SK-N-SH (cell line): ENCODE measurements around the gene GIGYF1. TPM values are rescaled to one million over a fixed set of nuclear protein-coding genes. Genes with fewer than 3 reads are reported as not detected.

Source experiments
- CTCF ChIA-PET: fragments of 300-600, 350-600 bp; formaldehyde crosslinking; extraction: SDS; loops from one replicate; lab custom pipeline; 2021; lab: Yijun Ruan, JAX
- POLR2A ChIA-PET: fragments of 350-600 bp; sonication (Branson Sonifier 250); formaldehyde crosslinking; extraction: SDS; loops from one replicate; lab custom pipeline; 2020; ENCODE audit warnings: antibody characterized with exemption, inconsistent platforms; lab: Yijun Ruan, JAX
- DNase-seq: peaks from one replicate; pipeline ENCODE4 v3.0.0; 2012
- H2AFZ ChIP-seq: fragments of 200-600 bp; sonication (generic); 2 replicates; pipeline ENCODE4 v1.8.1; 2016; ENCODE audit warnings: antibody characterized with exemption, mild to moderate bottlenecking, low read depth
- H3F3A ChIP-seq: fragments of 200-600 bp; sonication (generic); replicated peaks from 2 replicates; pipeline ENCODE3; 2016; ENCODE audit warnings: antibody characterized with exemption, mild to moderate bottlenecking; ENCODE audit not compliant: insufficient read depth
- H3K27ac ChIP-seq, 2 experiments: fragments of 200-500 bp in 1 of 2; fragments of 200-600 bp in 1 of 2; sonication (Bioruptor generic) in 1 of 2; sonication (generic), shearing (Covaris generic) in 1 of 2; 2 replicates each; pipeline versions ENCODE4 v1.5.1 to v1.6.1; 2014 to 2016; ENCODE audit warnings: low read depth in 2 of 2, inconsistent platforms in 1 of 2, low read length in 1 of 2, mild to moderate bottlenecking in 1 of 2, mixed read lengths in 1 of 2
- H3K27me3 ChIP-seq: fragments of 200-600 bp; sonication (generic), shearing (Covaris generic); 2 replicates; pipeline ENCODE4 v1.6.1; 2016; ENCODE audit warnings: mixed run types; ENCODE audit not compliant: insufficient read depth
- H3K36me3 ChIP-seq, 2 experiments: fragments of 200-500 bp in 1 of 2; fragments of 200-600 bp in 1 of 2; sonication (Bioruptor generic) in 1 of 2; sonication (generic) in 1 of 2; replicated peaks in 1 of 2; 2 replicates each; pipeline versions ENCODE3 to v1.5.1; 2014 to 2016; ENCODE audit warnings: low read length in 1 of 2, mild to moderate bottlenecking in 1 of 2; ENCODE audit not compliant: insufficient read depth in 2 of 2, control insufficient read depth in 1 of 2
- H3K4me1 ChIP-seq, 2 experiments: fragments of 200-500 bp in 1 of 2; fragments of 200-600 bp in 1 of 2; sonication (Bioruptor generic) in 1 of 2; sonication (generic), shearing (Covaris generic) in 1 of 2; 2 replicates each; pipeline versions ENCODE4 v1.5.1 to v1.6.1; 2014 to 2016; ENCODE audit warnings: low read depth in 1 of 2, low read length in 1 of 2, mixed run types in 1 of 2; ENCODE audit not compliant: insufficient read depth in 2 of 2, control insufficient read depth in 1 of 2
- H3K4me2 ChIP-seq: fragments of 200-600 bp; sonication (generic), shearing (Covaris generic); 2 replicates; pipeline ENCODE4 v1.6.1; 2017; ENCODE audit warnings: mixed run types
- H3K4me3 ChIP-seq, 2 experiments: fragments of 200-500 bp in 1 of 2; fragments of 200-600 bp in 1 of 2; sonication (Bioruptor generic) in 1 of 2; sonication (generic), shearing (Covaris generic) in 1 of 2; 2 replicates each; pipeline versions ENCODE4 v1.5.1 to v1.8.1; 2014 to 2016; ENCODE audit warnings: low read depth in 2 of 2, inconsistent platforms in 1 of 2, low read length in 1 of 2, mild to moderate bottlenecking in 1 of 2, mixed read lengths in 1 of 2, moderate library complexity in 1 of 2
- H3K79me2 ChIP-seq: fragments of 200-600 bp; sonication (generic); 2 replicates; pipeline ENCODE4 v1.8.1; 2017; ENCODE audit warnings: mild to moderate bottlenecking; ENCODE audit not compliant: insufficient read depth
- H3K9ac ChIP-seq: fragments of 200-600 bp; sonication (generic); 2 replicates; pipeline ENCODE4 v1.6.1; 2017; ENCODE audit warnings: mixed run types
- H3K9me2 ChIP-seq: fragments of 200-600 bp; sonication (generic); 2 replicates; pipeline ENCODE4 v1.6.1; 2017; ENCODE audit warnings: mixed run types
- H3K9me3 ChIP-seq: fragments of 200-600 bp; sonication (generic); 2 replicates; pipeline ENCODE4 v1.6.1; 2017; ENCODE audit warnings: mixed run types, mild to moderate bottlenecking, moderate library complexity
- H4K20me1 ChIP-seq: fragments of 200-600 bp; sonication (generic); 2 replicates; pipeline ENCODE4 v1.6.1; 2017; ENCODE audit warnings: mild to moderate bottlenecking, mixed run types; ENCODE audit not compliant: insufficient read depth
- CHD2 ChIP-seq: fragments of 150-350 bp; IDR thresholded peaks from 2 replicates; pipeline ENCODE4 v1.6.1; 2018; ENCODE audit warnings: low read length; ENCODE audit not compliant: partially characterized antibody
- ELF1 ChIP-seq: IDR thresholded peaks from 2 replicates; pipeline ENCODE4 v1.4.0; 2012
- GATA2 ChIP-seq: sonication (generic); formaldehyde crosslinking; IDR thresholded peaks from 2 replicates; pipeline ENCODE4 v1.5.0; 2020; ENCODE audit warnings: mild to moderate bottlenecking, missing genetic modification reagents
- JUND ChIP-seq: IDR thresholded peaks from 2 replicates; pipeline ENCODE4 v1.4.0; 2012
- RCOR1 ChIP-seq: fragments of 150-350 bp; IDR thresholded peaks from 2 replicates; pipeline ENCODE4 v1.6.1; 2017; ENCODE audit warnings: antibody characterized with exemption, low read length
- RXRA ChIP-seq: IDR thresholded peaks from 2 replicates; pipeline ENCODE4 v1.4.0; 2012; ENCODE audit warnings: low read depth, mild to moderate bottlenecking, borderline replicate concordance
- SMC3 ChIP-seq: IDR thresholded peaks from 2 replicates; pipeline ENCODE4 v1.6.1; 2012; ENCODE audit warnings: low read depth, low read length, improper control_type of control experiment
- USF2 ChIP-seq: fragments of 150-350 bp; IDR thresholded peaks from 2 replicates; pipeline ENCODE4 v1.6.1; 2017; ENCODE audit warnings: antibody characterized with exemption, low read length, low read depth, borderline replicate concordance
- YY1 ChIP-seq: IDR thresholded peaks from 2 replicates; pipeline ENCODE4 v1.4.0; 2012; ENCODE audit warnings: low read depth, mild to moderate bottlenecking
- ZBTB33 ChIP-seq: IDR thresholded peaks from 2 replicates; pipeline ENCODE4 v1.4.0; 2012; ENCODE audit warnings: low read depth, borderline replicate concordance
- WGBS: methylation state at CpG from one replicate; pipeline ENCODE4 v1.1.6; 2017; ENCODE audit warnings: low lambda C conversion rate; 5-methylcytosine and 5-hydroxymethylcytosine counted together
- polyA plus RNA-seq, 3 experiments: library from polyadenylated mRNA; depleted of rRNA; stranded (reverse); fragments of >200 nt; gene quantifications; 2 replicates each; pipeline ENCODE4 v1.2.3, GENCODE V29; 2012

Gene GIGYF1
- polyA plus RNA-seq, 1 of the 3 experiments (the other 2 are of a cell fraction): 19.4 TPM

- no peak for TF ChIP-seq ZBTB33
- TF ChIP-seq, all 33 proteins: peak for 0
Observed at GRCh38 chr7:100649826-100650565, 44.1 kb downstream of the GIGYF1 start (continued).

GRCh38 chr7:100642534-100642907, 51.5 kb downstream of the GIGYF1 start:
- peak; percentile 75 for DNase-seq
- no peak overlapping the region for H2AFZ ChIP-seq
- no peaks in the 10 kb centered on the region for H3K36me3 ChIP-seq
- no peaks in the 10 kb centered on the region for H3F3A ChIP-seq
- no peaks in the 10 kb centered on the region for H4K20me1 ChIP-seq
- CTCF ChIA-PET: interaction anchor here (0.9 to 12.8 kb wide), 5 partner anchors 8 to 82 kb away, joined by 3 to 109 read pairs (median 4); partner anchors contain the start of gene ACTL6B
- no peak overlapping the region for H3K9ac ChIP-seq
- H3K27me3 ChIP-seq: peaks cover 7% of the 10 kb centered on the region; the same call in 1 of the 2 replicates
- peaks cover 0 to 9% of the 10 kb centered on the region in 2 experiments; a peak in 1 of 4 replicates for H3K4me1 ChIP-seq
- H3K79me2 ChIP-seq: no peaks in the 10 kb centered on the region
- H3K4me3 ChIP-seq: no peak overlapping the region
- no peaks in the 10 kb centered on the region for H3K9me2 ChIP-seq
- no peak for TF ChIP-seq JUND
- no peak for TF ChIP-seq SMC3
- no peak for TF ChIP-seq CHD2
- TF ChIP-seq YY1: no peak
- TF ChIP-seq GATA2 (CRISPR knock-in tag): no peak
- TF ChIP-seq ELF1: no peak
- TF ChIP-seq RXRA: no peak
- TF ChIP-seq USF2: no peak
- no peak for TF ChIP-seq RCOR1
- H3K9me3 ChIP-seq: no peaks in the 10 kb centered on the region
- H3K27ac ChIP-seq: no peak overlapping the region
- POLR2A ChIA-PET: interaction anchor here (0.5 to 1.5 kb wide), 2 partner anchors 10 to 30 kb away, joined by 3 to 4 read pairs; partner anchors contain the start of gene GNB2
- no peak overlapping the region for H3K4me2 ChIP-seq
- WGBS: 89% methylated on average over 8 of the region's 11 CpGs
